Lower leg skin (tissue), 4 donors: ENCODE data around the gene ABI2. TPM values are rescaled to one million over a fixed set of nuclear protein-coding genes. Genes with fewer than 3 reads are reported as not detected.

Source experiments
- DNase-seq, 2 donors: peaks; one replicate each; pipeline ENCODE4 v3.0.0-alpha.2; 2019; ENCODE audit warnings: low spot score in 2 of 2
- H3K4me3 ChIP-seq: fragments of 200-600 bp; sonication (generic); 2 replicates; pipeline ENCODE4 v1.5.1; 2017; ENCODE audit warnings: mild to moderate bottlenecking, low read depth; ENCODE audit not compliant: poor library complexity, severe bottlenecking
- CTCF ChIP-seq, 3 donors: fragments of 450-650 bp; IDR thresholded peaks; one replicate each; pipeline ENCODE4 v1.5.1; 2016; ENCODE audit warnings: antibody characterized with exemption in 3 of 3, mild to moderate bottlenecking in 3 of 3, moderate library complexity in 2 of 3
- POLR2A ChIP-seq, 2 donors: fragments of 450-650 bp; IDR thresholded peaks; one replicate each; pipeline ENCODE4 v1.6.1; 2016 to 2017; ENCODE audit warnings: antibody characterized with exemption in 2 of 2, mild to moderate bottlenecking in 1 of 2, moderate library complexity in 1 of 2
- WGBS, 2 donors: methylation state at CpG; one replicate each; pipeline ENCODE4 v1.1.5; 2018; 5-methylcytosine and 5-hydroxymethylcytosine counted together
- intact Hi-C: fragments of 100-400 bp; cut with DNase I; formaldehyde crosslinking; loops from one replicate; pipeline ENCODE4 v1.15.0; 2023; ENCODE audit warnings: low total_unique reads
- total RNA-seq, 4 donors: library from RNA; depleted of rRNA; stranded (reverse); fragments of >200 nt; gene quantifications; one replicate each; pipeline ENCODE4 v1.1.0, GENCODE V29; 2016

Gene ABI2
- total RNA-seq, 4 donors from 2014 or later = 5.4 to 23.5 (median 19.1) TPM

GRCh38 chr2:203394519-203395227 is 66.5 kb downstream of the ABI2 start:
- H3K4me3 ChIP-seq = no peak overlapping the region
- intact Hi-C loops = no loop called here
- no peak for DNase-seq
- TF ChIP-seq POLR2A (IDR thresholded peaks at IDR 0.05) (no peak), CTCF (IDR thresholded peaks at IDR 0.05) (no peak)
- 91 to 98% methylated on average over 9 of the region's 9 CpGs for WGBS, 2 donors

GRCh38 chr2:203395858-203396257 is 67.7 kb downstream of the ABI2 start:
- TF ChIP-seq CTCF (IDR thresholded peaks at IDR 0.05) (no peak), POLR2A (IDR thresholded peaks at IDR 0.05) (no peak)
- WGBS, 2 donors = 90 to 96% methylated on average over 2 of the region's 2 CpGs
- intact Hi-C loops = no loop called here
- no peak for DNase-seq
- H3K4me3 ChIP-seq = no peak overlapping the region

- 50 to 60% methylated on average over 1 of the region's 1 CpG for WGBS, 2 donors
- no peak for TF ChIP-seq POLR2A (IDR thresholded peaks at IDR 0.05)
- intact Hi-C loops = no loop called here
- H3K4me3 ChIP-seq = no peak overlapping the region
- DNase-seq = no peak
Measured at GRCh38 chr2:203396667-203397066, 68.5 kb downstream of the ABI2 start.

- no peak overlapping the region for H3K4me3 ChIP-seq
- DNase-seq = no peak
- WGBS, 2 donors = 91 to 100% methylated on average over 1 of the region's 1 CpG
- no peak for TF ChIP-seq POLR2A (IDR thresholded peaks at IDR 0.05)
- no peak for TF ChIP-seq CTCF (IDR thresholded peaks at IDR 0.05)
- intact Hi-C loops = no loop called here
Measured at GRCh38 chr2:203399031-203399430, 70.8 kb downstream of the ABI2 start.

- no peak overlapping the region for H3K4me3 ChIP-seq
- TF ChIP-seq CTCF (IDR thresholded peaks at IDR 0.05) (no peak), POLR2A (IDR thresholded peaks at IDR 0.05) (no peak)
- DNase-seq = no peak
- intact Hi-C loops = no loop called here
- WGBS, 2 donors = 94 to 97% methylated on average over 2 of the region's 2 CpGs
Measured at GRCh38 chr2:203400805-203401585, 72.8 kb downstream of the ABI2 start.

GRCh38 chr2:203404996-203405395 is 76.8 kb downstream of the ABI2 start:
- no peak for TF ChIP-seq POLR2A (IDR thresholded peaks at IDR 0.05)
- no peak for TF ChIP-seq CTCF (IDR thresholded peaks at IDR 0.05)
- no peak for DNase-seq
- intact Hi-C loops = no loop called here
- H3K4me3 ChIP-seq = no peak overlapping the region
